GM12873 (cell line): ENCODE results near the gene TRIB2.

Experiments
- TF ChIP-seq, protein P1 (sequence below): IDR thresholded peaks from 2 replicates; pipeline ENCODE4 v1.5.1; 2012; ENCODE audit warnings: low read depth, mild to moderate bottlenecking, moderate library complexity, low read length, control low read depth; ENCODE audit not compliant: insufficient read depth; ENCODE audit errors: missing control alignments

Gene TRIB2

GRCh38 chr2:12678186-12678585 lies 38.5 kb upstream of the TRIB2 start:
- TF ChIP-seq, protein P1, sequence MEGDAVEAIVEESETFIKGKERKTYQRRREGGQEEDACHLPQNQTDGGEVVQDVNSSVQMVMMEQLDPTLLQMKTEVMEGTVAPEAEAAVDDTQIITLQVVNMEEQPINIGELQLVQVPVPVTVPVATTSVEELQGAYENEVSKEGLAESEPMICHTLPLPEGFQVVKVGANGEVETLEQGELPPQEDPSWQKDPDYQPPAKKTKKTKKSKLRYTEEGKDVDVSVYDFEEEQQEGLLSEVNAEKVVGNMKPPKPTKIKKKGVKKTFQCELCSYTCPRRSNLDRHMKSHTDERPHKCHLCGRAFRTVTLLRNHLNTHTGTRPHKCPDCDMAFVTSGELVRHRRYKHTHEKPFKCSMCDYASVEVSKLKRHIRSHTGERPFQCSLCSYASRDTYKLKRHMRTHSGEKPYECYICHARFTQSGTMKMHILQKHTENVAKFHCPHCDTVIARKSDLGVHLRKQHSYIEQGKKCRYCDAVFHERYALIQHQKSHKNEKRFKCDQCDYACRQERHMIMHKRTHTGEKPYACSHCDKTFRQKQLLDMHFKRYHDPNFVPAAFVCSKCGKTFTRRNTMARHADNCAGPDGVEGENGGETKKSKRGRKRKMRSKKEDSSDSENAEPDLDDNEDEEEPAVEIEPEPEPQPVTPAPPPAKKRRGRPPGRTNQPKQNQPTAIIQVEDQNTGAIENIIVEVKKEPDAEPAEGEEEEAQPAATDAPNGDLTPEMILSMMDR: no peak

DNA sequence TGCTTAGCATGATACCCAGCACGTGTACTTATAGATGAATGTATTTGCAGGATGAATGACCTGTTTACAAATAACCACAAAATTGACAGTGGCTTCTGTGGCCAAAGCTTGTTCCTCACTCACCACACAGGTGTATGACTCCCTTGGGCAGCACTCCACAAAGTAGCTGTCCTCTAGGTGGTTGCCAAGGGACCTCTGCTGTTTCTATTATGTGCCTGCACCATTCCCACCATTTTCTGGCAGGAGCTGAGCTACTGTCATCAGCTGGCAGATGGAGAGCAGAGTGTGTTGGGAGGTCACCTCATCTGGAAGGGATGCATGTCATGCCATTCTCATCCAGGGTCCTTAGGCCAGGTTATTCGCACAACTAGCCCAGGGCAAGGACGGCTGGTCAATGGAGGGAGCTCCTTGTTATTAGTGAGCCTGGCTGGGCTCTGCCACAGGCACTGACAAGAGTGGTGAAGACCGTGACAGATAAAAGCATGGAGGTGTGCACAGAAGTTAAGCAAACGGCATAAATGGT lies 37.1 kb upstream of the TRIB2 start:
- TF ChIP-seq, protein P1: no peak

GRCh38 chr2:12682017-12682416 lies 34.7 kb upstream of the TRIB2 start:
- TF ChIP-seq, protein P1: no peak

DNA sequence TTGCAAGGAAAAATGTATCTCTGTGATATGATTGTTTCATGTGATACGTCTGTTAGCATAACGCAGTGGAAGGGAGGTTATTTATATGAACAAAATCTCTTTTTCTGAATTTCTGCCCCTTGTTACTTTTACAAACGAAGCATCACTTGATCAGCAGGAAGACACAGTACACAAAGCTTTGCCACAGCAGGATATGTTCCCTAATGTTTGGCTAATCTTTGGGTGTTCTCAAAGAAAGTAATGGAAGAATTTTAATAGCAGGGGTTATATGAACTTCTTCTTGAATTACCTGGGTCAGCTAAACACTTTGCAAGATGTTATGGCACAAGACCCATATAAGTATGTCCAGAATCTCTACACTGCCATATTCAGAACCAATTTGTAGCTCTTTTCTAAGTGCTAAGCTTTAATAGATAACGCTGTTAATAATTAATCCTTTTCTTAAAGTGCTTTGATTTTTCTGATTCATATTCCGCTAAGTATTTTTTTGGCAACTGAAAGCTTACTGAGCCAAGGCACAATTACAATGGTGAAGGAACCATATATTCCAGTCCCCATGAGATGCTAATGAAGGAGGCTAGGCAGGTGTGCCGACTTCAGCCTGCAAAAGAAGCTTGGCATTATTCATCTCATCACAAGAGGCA lies 33.2 kb upstream of the TRIB2 start:
- TF ChIP-seq, protein P1: no peak

DNA sequence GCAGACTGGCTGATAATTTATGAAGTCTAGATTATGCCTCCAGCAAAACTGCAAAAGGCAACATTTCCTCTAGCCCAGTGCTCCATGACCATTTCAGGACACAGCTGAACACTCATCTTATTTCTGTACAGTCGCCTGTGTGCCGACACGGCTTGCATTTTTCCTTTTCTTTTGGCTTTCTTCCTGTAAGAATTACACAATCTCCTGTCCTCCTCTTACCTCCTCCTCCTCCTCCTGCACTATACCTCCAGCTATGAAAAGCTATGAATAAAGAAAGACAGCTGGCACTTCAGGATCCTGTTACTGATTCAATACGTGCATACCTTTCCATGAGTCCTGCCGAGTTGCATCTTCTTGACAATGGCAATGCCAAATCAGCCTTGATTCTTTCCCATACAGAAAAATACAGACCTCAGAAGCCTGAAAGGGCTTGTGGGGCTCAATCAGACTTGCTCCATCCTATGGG lies 32.2 kb upstream of the TRIB2 start:
- TF ChIP-seq, protein P1: no peak

DNA sequence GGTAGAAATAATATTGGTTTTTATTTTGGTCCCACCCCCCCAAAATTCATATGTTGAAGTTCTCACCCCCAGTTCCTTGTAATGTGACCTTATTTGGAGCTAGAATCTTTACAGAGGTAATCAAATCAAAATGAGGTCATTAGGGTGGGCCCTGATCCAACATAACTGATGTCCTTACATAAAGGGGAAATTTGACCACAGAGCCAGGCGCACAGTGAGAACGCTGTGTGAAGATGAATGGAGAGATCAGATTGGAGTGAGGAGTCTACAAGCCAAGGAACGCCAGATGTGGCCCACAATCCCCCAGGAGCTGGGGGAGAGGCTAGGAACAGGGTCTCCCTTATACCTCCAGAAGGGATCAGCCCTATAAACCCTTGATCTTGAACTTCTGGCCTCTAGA lies 31.6 kb upstream of the TRIB2 start:
- TF ChIP-seq, protein P1: no peak

- TF ChIP-seq, protein P1: no peak
Observed at GRCh38 chr2:12685956-12686355, 30.8 kb upstream of the TRIB2 start.
